Left lobe of liver (tissue), 2 donors: ENCODE results near the gene C22orf31. TPM values are rescaled to one million over a fixed set of nuclear protein-coding genes. Genes with fewer than 3 reads are reported as not detected.
A peak's percentile ranks its signal among the peaks of the same experiment; 100 is the strongest.

ENCODE experiments used
- ATAC-seq: fragments of 200-7000 bp; cut with Tn5 transposase; one replicate; pipeline ENCODE4 v1.9.1; 2020; ENCODE audit warnings: mild to moderate bottlenecking, moderate library complexity
- DNase-seq: peaks from one replicate; pipeline ENCODE4 v3.0.0-alpha.2; 2020; ENCODE audit warnings: low spot score
- total RNA-seq: library from RNA; stranded (reverse); gene quantifications from one replicate; pipeline ENCODE4 v1.2.1, GENCODE V29; 2021
- donor health status: DM: no; HTN: no; CAD: no; lungs with moderate emphysema.
- donor health status: DM: no; HTN: yes; CAD: no.

Gene C22orf31
- total RNA-seq, 1 donor from 2014 or later: not detected

DNA sequence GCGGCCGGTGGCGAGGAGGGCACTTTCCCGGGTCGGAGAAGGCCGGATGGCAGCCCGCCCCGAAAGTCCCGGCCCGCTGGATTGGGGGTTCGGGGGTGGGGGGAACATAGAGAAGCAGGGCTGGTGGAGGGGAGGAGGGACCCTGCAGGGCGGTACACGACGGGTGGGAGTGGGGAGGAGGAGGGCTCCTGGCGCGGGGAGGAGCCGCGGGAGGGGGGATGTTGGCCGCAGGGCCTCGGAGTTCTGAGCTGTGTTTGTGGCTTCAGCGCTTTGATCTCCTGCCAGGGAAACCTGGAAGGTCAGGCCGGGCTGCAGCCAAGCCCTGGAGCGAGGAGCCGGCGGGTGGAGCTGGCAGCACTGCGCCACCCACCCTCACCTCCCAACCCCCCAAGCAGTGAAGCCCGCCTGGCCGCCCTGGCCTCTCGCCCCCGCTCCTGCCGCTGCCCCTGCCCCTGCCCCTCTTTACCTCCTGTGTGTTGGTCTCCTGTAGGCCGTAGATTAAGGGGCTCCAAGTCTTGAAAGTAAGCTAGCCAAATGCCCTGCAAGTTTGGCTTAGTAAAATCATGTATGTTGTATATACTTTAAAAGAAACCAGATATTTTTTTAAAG is 30.9 kb downstream of the C22orf31 start:
- ATAC-seq (peak; percentile 76), DNase-seq (peak; percentile 96)

DNA sequence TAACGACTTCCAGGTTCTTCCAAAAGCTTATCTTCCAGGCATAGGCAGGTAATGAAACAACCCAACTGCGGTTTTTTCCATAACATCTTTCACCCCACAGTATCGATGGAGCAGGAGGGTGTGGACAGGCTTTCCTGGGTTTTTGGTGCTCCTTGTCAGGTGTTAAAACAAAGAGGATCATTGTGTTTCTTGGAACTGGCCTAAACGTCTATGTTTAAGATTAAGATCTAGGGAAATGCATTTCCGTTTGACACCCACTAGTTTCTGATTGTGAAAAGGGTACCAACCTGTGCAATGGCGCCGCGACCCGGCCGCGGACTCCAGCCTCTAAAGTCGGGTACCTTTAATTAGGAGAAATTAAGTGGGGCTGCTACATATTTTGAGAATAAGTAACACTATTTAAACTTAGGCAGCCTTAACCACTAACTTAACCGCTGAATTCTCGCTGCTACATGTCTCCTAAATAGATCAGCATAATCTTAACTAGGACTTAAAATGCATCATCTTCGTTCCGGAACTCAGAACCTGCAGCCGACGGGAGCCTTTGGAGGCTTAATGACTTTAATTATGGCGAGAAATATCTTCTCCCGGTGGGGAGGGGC is 31.5 kb downstream of the C22orf31 start:
- ATAC-seq: peak; percentile 2
- DNase-seq: no peak

DNA sequence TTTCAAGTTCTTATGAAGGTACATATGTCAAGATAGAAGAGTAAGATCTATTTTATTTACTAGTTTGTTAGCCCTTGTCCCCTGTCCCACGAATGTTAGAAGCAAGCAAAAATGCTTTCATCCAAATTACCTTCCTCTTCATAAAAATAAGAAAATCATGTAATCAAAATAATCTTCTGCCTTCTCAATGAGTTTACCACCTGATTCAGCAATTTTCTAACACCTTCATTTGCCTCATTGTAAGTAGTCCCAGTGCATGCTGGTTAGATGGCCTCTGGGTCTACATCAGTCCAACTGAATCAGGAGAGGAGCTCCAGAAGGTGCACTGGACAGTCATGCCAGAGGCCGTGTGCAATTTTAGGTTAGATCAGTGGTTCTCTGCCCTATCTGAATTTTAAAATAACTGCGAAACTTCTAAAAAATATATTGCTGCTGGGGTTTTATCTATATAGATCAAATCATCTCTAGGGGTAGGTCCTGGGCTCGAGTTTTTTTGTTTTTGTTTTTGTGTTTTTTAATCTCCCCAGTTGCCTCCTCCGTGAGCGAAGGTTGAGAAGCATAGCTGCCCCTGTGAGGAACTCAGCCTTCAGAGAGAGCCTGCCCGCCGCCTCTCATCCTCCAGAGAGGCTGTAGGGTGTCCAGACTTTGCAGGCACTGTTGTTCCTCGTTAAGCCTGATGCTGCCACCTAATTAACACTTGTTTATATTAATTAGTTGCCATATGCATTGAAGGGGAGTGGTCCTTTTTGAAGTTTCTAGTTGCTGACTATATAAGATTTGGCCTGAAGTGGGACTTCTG is 32.2 kb downstream of the C22orf31 start:
- ATAC-seq: no peak
- DNase-seq: no peak

DNA sequence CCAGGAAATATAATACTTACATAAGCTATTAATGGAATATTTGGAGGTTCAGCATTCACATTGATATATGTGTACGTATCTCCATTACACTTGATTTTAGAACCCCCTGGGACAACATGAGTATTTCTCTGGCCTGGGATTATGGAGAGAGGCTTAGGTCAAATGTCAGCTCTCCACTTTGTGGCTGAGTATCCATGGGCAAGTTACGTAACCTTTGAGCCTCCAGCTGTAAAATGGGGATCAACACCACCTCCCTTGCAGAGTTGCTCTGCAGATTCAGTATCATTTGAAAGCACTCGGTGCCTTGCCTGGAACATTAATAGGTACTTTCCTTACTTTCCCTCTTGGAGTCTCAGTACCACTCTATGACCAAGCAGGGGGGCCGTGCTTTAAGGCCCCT is 33.2 kb downstream of the C22orf31 start:
- ATAC-seq (no peak), DNase-seq (no peak)

DNA sequence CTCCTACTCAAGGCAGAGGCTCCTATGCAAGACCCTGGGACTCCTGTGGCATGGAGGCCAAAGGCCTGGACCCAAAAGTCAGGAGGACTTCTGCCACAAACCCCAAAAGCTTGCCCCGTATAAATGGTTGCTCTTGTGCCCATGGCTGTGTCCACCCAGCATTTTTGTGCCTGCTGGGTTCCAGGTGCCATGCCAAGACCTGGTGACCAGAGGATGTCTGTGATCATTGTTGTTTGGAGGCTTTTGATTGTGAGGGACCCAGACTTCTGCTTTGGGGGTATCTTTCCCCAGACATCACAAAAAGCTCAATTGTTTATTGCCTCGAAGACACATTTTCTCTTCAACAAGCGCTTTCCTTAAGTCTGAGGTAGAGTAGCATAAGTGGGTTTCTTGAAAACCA is 35.1 kb downstream of the C22orf31 start:
- DNase-seq (no peak), ATAC-seq (no peak)

DNA sequence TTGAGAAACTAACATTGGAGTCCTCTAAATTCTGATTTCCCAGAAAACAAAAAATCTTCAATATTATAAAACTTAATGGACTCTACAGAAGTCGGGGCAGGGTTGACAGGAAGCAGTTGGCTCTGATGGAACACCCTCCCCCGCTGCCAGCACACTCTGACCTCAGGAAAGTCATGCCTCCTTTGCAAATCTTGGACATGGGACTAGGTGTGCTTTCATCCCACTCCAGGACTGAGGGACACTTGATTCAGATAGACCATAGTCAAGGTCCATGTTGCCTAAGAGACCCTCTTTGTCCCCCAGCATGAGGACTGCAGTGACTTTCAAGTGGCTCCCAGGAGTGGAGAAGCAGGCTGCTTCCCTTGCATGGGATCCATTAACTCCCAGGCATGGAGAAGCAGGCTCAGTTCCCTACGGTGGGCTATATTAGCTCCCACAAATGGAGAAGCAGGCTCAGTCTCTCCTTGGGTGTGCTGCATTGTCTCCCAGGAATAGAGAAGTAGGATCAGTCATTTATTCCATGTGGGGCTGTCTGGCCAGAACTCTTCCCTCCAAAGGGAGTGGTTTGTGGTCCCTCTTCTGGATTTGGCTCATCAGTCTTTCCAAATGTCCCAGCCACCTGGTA is 38.3 kb downstream of the C22orf31 start:
- ATAC-seq (peak; percentile 80), DNase-seq (peak; percentile 84)

DNA sequence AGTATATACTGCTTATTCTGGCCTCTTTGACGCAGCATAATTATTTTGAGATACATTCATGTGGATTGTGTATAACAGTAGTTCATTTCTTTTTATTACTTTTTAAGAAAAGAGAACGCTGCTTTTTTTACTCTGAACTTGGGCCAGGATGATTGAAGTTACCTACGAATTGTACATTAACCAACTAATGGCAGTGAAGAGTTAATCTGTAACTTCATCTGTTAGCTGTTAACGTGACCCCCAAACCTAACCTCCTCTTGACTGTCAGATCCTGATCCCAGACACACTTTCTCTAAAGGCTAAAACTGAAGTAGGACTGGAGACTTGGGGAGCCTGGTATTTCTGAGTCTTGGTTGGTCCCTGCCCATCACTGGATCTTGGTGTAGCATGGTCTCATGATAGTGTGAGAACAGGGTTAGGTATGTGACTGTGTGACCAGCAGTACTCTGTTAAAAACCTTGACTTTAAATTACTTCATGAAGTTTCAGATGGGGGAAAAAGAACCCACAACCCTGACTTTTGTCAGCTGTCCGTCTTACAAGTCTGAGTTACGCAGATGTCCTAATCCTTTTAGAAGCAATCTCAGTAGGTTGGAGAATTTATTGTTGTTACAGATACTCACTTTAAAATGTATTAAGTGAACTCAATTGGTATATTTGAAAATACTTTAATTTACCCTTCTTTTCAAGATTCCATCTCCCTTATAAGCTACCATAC is 39.4 kb downstream of the C22orf31 start:
- DNase-seq (no peak), ATAC-seq (peak; percentile 74)

DNA sequence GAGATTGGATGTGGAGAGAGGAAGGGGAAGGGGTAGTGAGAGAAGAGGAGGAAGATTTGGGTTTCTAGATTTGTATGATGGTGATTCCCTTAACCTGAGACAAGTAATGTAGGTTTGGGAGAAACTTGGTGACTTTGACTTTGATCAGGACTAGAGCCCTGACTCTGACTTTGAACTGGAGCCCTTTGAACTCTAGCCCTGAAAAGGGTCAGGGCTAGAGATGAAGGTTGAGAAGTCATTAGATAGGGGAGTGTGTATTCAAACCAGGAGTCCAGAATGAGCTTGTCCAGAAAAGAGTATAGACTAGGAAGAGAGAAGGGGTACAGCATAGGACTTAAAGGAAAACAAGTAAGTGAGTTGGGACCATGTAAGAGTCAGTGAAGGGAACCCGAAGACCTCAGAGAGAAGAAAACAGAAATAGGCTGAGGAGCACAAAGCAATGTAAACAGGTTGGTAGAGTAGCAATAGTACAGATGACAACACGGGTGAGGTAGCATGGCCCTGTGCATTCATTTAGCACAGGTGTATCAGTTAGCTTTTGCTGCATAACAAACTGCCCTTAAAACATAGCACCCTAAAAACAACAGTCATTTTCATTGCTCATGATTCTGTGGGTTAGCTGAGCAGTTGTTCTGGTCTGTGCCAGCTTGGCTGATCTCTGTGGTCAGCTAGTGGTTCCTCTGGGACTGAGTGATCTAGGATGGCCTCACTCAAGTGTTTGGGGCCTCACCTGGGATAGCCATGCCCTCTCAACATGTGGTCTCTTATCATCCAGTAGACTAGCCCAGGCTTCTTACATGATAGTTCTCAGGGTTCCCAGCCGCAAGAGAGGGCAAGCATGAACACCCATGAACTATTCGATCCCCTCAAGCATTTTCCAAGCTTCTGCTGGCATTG is 43.1 kb downstream of the C22orf31 start:
- no peak for DNase-seq
- ATAC-seq: peak; percentile 30

DNA sequence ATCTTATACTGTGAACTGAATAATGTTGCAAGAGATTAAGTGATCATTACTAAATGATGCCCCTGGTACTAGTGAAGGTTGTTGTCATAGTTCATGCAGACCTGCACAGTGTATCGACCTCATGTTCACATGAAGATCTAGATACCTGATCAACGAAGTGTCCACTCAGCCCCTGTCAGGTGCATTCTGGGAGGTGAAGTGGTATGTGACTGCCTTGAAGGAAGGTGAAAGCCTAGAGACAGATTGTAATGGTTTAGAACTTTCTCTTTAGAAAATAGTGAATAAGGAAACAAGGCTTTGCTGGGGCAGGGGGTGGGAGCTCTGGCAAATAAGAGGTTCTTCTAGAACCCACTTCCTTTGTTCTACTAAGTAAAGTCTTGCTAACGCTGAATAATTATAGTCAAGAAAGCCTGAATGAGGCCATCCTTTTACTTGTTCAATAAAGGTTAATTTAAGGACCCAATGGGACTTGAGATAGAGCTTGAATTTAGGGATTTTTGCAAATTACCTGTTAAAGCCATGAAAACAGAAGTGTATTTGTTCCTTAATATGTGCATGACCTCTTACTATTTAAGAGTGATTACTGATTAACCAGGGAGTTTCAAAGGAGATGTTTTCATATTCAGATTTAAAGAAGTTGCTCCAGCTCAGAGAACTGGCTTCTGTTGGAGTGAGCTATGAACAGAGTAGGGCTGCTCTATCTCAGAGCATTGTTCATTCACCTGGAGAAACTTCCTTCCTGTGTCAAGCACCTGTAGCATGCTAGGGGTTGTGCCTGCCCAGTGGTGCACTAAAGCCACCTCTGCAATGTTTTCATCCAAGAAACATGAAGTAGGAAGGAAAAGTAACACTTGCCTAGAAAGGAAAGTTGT is 45.3 kb downstream of the C22orf31 start:
- DNase-seq: peak; percentile 65
- ATAC-seq: peak; percentile 76

DNA sequence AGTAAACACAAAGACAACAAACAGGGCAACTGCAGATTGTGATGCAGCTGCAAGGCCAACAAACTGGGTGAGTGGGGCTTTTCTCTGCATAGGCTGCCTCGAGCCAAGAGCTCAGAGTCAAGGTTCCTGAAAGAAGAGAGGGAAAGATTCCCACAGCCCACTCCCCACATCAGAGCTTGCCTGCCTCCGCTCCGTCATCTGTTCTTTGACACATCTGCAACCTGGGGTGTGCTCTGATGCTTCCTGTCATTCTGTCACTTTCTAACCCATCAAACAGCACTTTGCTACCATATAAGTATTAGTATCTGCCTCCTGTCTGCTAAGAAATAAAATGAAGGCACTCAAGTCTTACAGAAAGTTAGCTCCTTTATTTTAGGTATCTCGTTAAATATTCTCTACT is 46.9 kb downstream of the C22orf31 start:
- ATAC-seq: no peak

DNA sequence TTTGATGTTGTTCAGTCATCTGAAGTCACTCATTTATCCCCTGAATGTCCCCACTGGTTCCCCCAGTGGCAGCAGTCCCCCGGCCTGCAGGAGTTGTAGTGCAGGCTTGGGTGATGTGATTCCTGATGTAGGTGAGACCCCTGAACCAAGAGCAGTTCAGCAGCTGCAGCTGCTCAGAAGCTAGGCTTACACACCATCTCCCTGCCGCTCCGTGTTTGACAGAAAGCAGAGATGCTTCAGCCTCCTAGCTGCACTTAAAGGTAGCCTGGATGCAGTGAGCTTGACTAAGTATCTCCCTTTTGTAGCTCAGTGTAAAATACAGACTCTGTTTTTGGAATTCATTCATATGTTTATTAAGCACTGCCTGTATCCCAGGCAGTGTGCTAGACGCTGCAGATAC is 47.3 kb downstream of the C22orf31 start:
- ATAC-seq (no peak), DNase-seq (no peak)

More for the DNA sequence above, 46.9 kb downstream of the C22orf31 start:
- DNase-seq: no peak

DNA sequence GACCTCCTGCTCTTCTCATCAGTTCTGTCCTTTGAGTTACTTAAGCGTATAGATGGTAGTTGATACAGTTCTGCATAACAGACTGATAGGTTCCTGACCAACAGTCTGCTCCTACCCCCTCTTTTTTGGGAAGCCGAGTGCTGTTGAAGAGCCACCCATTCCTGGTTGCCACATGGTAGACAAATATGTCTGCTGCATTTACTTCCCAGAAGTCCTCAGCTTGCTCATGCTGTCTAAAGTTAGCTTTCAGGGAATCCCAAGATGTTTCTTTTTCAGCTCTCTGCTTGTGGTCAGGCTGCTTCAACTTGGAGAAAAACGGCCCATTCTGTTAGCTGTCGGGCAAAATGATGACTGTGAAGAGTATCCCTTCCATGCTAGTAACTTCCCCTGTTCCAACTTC is 48.7 kb downstream of the C22orf31 start:
- no peak for DNase-seq
- ATAC-seq: no peak

DNA sequence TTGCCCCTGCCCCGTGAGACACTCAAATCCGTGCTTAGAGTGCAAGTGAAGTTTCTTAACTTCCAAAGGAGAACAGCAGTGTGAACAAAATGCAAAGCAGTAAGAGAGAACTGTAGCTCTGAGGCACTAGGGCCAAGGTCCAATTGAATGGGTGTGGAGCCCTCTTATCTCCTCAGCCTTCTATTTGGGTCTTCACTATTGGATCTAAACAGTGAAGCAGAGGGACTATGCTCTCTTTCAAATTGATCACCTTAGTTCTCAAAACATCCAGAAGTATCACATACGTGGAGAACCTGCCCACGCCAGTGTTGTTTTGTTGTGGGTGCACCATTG is 49.6 kb downstream of the C22orf31 start:
- ATAC-seq (no peak), DNase-seq (no peak)

DNA sequence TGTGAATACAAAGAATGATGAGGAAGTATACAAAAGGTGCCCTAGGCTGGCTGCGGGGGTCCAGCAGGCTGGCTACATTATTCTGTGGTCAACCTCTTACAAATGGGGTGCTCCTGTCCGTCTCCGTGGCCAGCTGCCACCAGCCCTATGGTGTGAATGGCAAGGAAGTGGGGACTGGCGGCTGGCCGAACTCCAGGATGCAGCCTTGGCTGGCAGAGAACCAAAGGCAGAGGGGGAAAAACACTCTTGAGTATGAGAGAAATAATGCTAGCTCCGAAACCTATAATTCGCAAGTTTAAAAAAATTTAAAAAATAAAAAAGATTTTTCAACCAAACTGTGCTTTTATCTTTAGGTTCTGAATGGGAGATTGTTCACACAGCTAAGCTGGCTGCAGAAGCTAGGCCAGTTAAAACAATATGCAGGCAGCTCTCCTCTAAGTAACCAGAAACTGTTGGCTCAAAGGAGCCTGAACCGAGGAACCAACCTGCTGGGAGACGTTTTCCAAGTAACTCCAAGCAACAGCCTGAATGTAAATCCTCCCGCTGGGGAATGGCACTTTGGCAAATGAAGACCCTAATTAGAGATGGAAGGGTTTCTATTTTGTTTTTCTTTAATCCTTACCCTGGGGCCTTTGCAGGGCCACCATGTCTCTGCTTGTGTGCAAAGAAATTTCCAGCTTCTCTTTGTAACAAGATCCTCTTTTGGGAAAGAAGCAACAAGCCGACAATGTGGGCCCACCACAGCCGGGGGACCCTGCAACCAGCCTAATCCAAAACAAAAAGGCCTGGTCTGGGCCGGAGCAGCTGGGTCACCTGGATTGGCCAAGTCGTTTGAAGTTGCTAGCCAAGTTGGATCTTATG is 50.2 kb downstream of the C22orf31 start:
- ATAC-seq (no peak), DNase-seq (no peak)

DNA sequence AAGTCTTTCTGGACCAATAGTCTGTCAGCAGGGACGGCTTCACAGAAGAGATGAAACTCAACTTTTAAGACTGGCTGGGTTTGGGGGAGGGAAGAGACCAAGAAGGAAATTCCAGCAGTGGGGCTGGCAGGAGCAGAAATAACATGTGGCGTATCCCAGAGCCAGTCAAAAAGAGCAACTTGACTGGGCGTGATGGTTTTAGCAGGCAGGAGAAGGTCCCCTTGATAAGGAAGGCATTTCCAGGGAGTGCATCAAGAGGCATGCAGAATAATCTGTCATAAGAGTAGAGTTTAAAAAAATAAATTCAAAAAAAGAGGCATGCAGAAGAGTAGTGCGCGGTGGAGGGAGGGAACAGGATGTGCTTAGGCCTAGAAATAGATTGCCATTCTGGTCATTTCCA is 52.5 kb downstream of the C22orf31 start:
- DNase-seq: no peak
- ATAC-seq: no peak
